ENCODE data around the gene MEIOC.

MEIOC gene

DNA sequence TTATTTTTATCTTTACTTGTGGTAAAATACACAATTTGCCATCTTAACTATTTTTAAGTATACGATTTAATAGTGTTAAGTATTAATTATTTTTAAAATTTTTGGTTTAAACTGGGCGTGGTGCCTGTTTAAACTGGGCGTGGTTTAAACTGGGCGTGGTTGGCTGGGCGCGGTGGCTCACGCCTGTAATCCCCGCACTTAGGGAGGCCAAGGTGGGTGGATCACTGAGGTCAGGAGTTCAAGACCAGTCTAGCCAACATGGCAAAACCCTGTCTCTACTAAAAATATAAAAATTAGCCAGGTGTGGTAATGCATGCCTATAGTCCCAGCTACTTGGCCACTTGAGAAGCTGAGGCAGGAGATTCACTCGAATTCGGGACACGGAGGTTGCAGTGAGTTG, 37.3 kb downstream of the MEIOC start:
- TF ChIP-seq FOXP2 (optimal IDR thresholded peaks at IDR 0.05; ENCODE audit: borderline replicate concordance, extremely low read depth, extremely low read length, insufficient read depth) = no peak

DNA sequence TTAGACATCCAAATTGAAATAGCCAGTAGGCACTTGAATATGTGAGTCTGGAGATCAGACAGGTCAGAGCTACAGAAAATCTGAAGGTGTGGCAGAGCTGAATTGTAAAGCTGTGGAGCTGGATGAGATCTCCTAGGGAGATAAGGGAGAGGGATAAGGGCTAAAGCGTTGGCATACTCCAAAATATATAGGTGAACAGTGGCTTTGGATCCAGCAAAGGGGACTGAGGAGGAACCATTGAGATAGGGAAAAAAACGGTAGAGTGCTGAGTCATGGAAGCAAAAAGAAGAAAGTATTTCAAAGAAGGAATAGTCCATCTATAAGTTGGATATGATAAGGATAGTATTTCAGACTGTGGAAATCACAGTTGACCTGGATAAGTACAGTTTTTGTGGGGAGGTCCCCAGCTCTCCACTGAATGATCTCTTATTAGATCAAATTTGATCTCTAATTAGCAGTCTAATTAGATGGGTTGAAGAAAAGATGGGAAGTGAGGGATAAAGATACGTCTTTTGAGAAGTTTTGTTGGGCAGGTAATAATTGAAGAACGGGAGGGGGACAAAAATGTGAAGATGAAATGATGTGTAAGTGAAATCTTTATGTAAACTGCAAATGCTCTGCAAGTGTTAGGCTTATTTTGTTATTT, 51.6 kb downstream of the MEIOC start:
- TF ChIP-seq FOXP2 (optimal IDR thresholded peaks at IDR 0.05; ENCODE audit: borderline replicate concordance, extremely low read depth, extremely low read length, insufficient read depth) = no peak
- TF ChIP-seq POLR2AphosphoS5 (IDR thresholded peaks at IDR 0.05; ENCODE audit: low read depth, low read length) = no peak
- TF ChIP-seq, protein P1, sequence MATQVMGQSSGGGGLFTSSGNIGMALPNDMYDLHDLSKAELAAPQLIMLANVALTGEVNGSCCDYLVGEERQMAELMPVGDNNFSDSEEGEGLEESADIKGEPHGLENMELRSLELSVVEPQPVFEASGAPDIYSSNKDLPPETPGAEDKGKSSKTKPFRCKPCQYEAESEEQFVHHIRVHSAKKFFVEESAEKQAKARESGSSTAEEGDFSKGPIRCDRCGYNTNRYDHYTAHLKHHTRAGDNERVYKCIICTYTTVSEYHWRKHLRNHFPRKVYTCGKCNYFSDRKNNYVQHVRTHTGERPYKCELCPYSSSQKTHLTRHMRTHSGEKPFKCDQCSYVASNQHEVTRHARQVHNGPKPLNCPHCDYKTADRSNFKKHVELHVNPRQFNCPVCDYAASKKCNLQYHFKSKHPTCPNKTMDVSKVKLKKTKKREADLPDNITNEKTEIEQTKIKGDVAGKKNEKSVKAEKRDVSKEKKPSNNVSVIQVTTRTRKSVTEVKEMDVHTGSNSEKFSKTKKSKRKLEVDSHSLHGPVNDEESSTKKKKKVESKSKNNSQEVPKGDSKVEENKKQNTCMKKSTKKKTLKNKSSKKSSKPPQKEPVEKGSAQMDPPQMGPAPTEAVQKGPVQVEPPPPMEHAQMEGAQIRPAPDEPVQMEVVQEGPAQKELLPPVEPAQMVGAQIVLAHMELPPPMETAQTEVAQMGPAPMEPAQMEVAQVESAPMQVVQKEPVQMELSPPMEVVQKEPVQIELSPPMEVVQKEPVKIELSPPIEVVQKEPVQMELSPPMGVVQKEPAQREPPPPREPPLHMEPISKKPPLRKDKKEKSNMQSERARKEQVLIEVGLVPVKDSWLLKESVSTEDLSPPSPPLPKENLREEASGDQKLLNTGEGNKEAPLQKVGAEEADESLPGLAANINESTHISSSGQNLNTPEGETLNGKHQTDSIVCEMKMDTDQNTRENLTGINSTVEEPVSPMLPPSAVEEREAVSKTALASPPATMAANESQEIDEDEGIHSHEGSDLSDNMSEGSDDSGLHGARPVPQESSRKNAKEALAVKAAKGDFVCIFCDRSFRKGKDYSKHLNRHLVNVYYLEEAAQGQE (IDR thresholded peaks at IDR 0.05; ENCODE audit: insufficient read depth in 1 of 2, low read depth in 2 of 2, low read length in 2 of 2) = no peak
- no peak for TF ChIP-seq TAF1 (IDR thresholded peaks at IDR 0.05; ENCODE audit: borderline replicate concordance, insufficient read depth, low read length)
- TF ChIP-seq SIN3A (IDR thresholded peaks at IDR 0.05; ENCODE audit: borderline replicate concordance, insufficient read depth, low read length) = no peak

DNA sequence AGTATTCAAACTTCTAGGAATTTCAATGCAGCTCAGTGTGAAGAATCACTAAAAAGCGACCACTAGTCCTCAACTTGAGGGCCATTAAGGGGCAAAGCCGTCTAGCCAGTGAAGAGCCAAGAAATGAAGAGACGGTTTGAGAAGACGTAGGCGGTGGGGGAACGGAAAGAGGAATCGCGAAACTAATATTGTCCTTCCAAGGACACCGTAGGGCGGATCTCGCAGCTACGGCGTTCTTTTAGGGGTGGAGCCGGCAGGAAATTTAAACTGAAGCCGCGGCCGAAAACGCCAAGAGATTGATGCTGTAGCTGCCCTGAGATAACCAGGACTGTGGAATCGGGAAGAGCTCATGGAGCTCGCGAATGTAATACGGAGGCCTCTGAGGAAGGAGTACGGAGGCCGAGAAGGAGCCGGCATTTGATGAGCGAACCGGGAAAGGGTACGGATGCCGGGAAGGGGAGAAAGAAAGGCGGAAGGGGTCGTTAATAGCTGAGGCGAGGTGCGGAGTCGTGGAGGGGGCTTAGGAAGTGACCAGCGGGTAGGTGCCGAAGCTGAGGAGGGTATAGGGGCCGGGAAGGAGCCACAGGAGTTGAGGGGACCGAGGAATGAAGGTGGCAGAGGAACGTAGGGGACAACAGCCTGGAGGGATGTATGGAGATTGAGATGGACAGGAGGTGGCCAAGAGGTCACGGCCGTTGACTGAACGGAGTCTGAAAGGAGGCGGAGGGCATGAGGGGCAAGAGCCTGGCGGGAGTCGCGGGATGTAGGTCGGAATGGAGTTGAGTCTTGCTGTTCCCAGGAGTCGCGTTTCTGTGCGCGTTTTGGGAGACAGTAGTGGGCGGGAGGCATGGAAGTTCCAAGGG, 52.4 kb downstream of the MEIOC start, which contains the start of gene DBF4B:
Gene DBF4B, plus strand, starts transcription at position 265 of the 863 bp plus-strand sequence. Its CDS starts 156 bp downstream, at position 421.
- TF ChIP-seq, protein P1 (IDR thresholded peaks at IDR 0.05; ENCODE audit: insufficient read depth in 1 of 2, low read depth in 2 of 2, low read length in 2 of 2) = 0 out of 4 replicates have a peak, but pooled peaks have one; percentile 14 to 67
- peak; percentile 79; the same call in 1 of the 2 replicates for TF ChIP-seq SIN3A (IDR thresholded peaks at IDR 0.05; ENCODE audit: borderline replicate concordance, insufficient read depth, low read length)
- peak; percentile 91; the same call in 1 of the 2 replicates for TF ChIP-seq POLR2AphosphoS5 (IDR thresholded peaks at IDR 0.05; ENCODE audit: low read depth, low read length)
- TF ChIP-seq FOXP2 (optimal IDR thresholded peaks at IDR 0.05; ENCODE audit: borderline replicate concordance, extremely low read depth, extremely low read length, insufficient read depth) = no peak
- TF ChIP-seq TAF1 (IDR thresholded peaks at IDR 0.05; ENCODE audit: borderline replicate concordance, insufficient read depth, low read length) = 0 out of 2 replicates have a peak, but pooled peaks have one; percentile 59

DNA sequence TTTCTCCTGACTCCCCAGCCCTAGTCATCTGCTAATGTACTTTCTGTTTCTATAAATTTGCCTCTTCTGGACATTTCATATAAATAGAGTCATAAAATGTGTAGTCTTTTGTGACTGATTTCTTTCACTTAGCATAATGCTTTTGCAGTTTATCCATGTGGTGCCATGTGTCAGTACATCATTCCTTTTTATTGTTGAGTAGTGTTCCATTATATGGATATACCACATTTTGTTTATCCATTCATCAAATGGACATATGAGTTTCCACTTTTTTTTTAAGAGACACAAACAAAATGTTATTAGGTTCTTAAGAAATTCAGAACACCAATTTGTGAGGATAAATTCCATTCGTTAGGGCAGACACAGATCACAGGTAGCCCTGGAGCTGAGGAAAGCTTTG, 63.2 kb downstream of the MEIOC start:
- no peak for TF ChIP-seq FOXP2 (optimal IDR thresholded peaks at IDR 0.05; ENCODE audit: borderline replicate concordance, extremely low read depth, extremely low read length, insufficient read depth)
- TF ChIP-seq TAF1 (IDR thresholded peaks at IDR 0.05; ENCODE audit: borderline replicate concordance, insufficient read depth, low read length) = no peak
- TF ChIP-seq, protein P1 (IDR thresholded peaks at IDR 0.05; ENCODE audit: insufficient read depth in 1 of 2, low read depth in 2 of 2, low read length in 2 of 2) = no peak

DNA sequence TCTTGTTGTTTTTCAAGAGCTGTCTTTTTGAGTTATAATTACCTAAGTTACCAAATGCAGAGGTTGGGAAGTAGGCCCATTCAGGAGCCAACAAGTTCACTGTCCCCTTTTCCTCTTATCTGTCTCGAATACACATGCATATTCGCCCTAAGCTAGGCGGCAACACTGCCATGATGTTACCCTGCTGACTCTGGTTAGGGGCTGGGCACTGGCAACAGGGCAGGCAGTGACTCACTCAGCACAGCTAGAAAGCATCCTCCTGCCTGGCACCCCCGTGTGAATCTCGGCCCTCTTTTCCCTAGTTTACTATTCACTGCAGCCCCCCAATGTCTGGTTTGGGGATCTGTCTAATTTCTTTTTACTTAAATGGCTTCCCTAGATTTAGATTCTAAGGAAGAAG, 66.0 kb downstream of the MEIOC start:
- no peak for TF ChIP-seq POLR2AphosphoS5 (IDR thresholded peaks at IDR 0.05; ENCODE audit: low read depth, low read length)

All from PFSK-1 (cell line).